Mesendoderm (in vitro differentiated cells): ENCODE results near the gene NPHS1.

Experiments
- DNase-seq: peaks from one replicate; pipeline ENCODE4 v3.0.0; 2013
- H2AK5ac ChIP-seq: 2 replicates; pipeline ENCODE4 v1.6.1; 2013; ENCODE audit warnings: low read length, inconsistent platforms
- H2BK120ac ChIP-seq: 2 replicates; pipeline ENCODE4 v1.6.1; 2013; ENCODE audit warnings: low read depth, mild to moderate bottlenecking, low read length, moderate library complexity, mixed read lengths
- H2BK15ac ChIP-seq: replicated peaks from 2 replicates; pipeline ENCODE4 v1.6.1; 2013; ENCODE audit warnings: low read depth, mild to moderate bottlenecking, moderate library complexity
- H2BK5ac ChIP-seq: 2 replicates; pipeline ENCODE4 v1.6.1; 2013; ENCODE audit warnings: low read length, inconsistent platforms
- H3K18ac ChIP-seq: 2 replicates; pipeline ENCODE4 v1.6.1; 2013; ENCODE audit warnings: mild to moderate bottlenecking, low read length, mixed read lengths
- H3K23ac ChIP-seq: one replicate; pipeline ENCODE4 v1.6.1; 2013; ENCODE audit warnings: low read length
- H3K27ac ChIP-seq: 2 replicates; pipeline ENCODE4 v1.5.1; 2013; ENCODE audit warnings: low read depth, mild to moderate bottlenecking, inconsistent platforms, low read length, moderate library complexity
- H3K27me3 ChIP-seq: 2 replicates; pipeline ENCODE4 v1.6.1; 2013; ENCODE audit warnings: low read length, control low read depth, mild to moderate bottlenecking, inconsistent platforms; ENCODE audit not compliant: insufficient read depth, poor library complexity
- H3K36me3 ChIP-seq: 2 replicates; pipeline ENCODE4 v1.6.1; 2013; ENCODE audit warnings: low read length, inconsistent platforms; ENCODE audit not compliant: control insufficient read depth, insufficient read depth
- H3K4ac ChIP-seq: one replicate; pipeline ENCODE4 v1.6.1; 2013; ENCODE audit warnings: low read depth, mild to moderate bottlenecking, low read length, moderate library complexity
- H3K4me1 ChIP-seq: 2 replicates; pipeline ENCODE4 v1.6.1; 2013; ENCODE audit warnings: low read depth, low read length, inconsistent platforms; ENCODE audit not compliant: control insufficient read depth
- H3K4me2 ChIP-seq: 2 replicates; pipeline ENCODE4 v1.6.1; 2013; ENCODE audit warnings: low read length
- H3K4me3 ChIP-seq: 2 replicates; pipeline ENCODE4 v1.5.1; 2013; ENCODE audit warnings: mild to moderate bottlenecking, low read length
- H3K56ac ChIP-seq: one replicate; pipeline ENCODE4 v1.6.1; 2013; ENCODE audit warnings: low read length
- H3K79me1 ChIP-seq: 2 replicates; pipeline ENCODE4 v1.6.1; 2013; ENCODE audit warnings: low read length, inconsistent platforms
- H3K79me2 ChIP-seq: 2 replicates; pipeline ENCODE4 v1.6.1; 2013; ENCODE audit warnings: mild to moderate bottlenecking, low read length; ENCODE audit not compliant: control insufficient read depth, insufficient read depth
- H3K9ac ChIP-seq: 2 replicates; pipeline ENCODE4 v1.6.1; 2013; ENCODE audit warnings: low read length, inconsistent platforms
- H4K5ac ChIP-seq: one replicate; pipeline ENCODE4 v1.6.1; 2013; ENCODE audit warnings: low read length
- H4K8ac ChIP-seq: one replicate; pipeline ENCODE4 v1.6.1; 2013; ENCODE audit warnings: low read depth, mild to moderate bottlenecking, control low read depth, low read length, moderate library complexity
- WGBS: extraction: QIAGEN DNeasy Blood & Tissue Kit; methylation state at CpG from one replicate; pipeline ENCODE4 v1.1.7; 2013; ENCODE audit warnings: low lambda C conversion rate, missing lambda C conversion rate; ENCODE audit not compliant: insufficient coverage; ENCODE audit errors: extremely low coverage; 5-methylcytosine and 5-hydroxymethylcytosine counted together

NPHS1 gene

DNA sequence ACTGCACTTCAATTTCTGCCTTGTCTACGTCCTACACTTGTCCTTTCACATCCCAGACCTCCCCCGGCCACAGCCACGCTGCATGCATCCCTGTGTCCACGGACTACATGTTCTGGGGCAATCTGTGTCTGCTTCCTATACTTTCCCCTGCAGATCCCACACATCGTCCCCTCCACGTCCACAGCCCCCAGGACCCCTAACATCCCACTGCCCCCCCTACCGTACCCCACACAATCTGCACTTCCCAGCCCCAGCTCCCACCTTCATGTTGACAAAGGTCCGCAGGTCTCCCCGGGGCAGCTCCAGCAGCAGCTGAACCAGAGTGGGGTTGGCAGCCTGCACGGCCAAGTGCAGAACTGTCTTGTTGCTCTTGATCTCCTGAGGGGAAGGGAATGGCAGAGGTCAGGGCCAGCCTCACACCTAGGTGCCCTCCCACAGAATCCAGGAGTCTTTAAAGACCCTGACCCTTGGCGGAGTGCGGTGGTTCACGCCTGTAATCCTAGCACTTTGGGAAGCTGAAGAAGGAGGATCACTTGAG, 37.9 kb upstream of the NPHS1 start:
- no peak overlapping the region for H4K8ac ChIP-seq
- peaks cover 12% of the 10 kb centered on the region for H3K36me3 ChIP-seq
- H3K27ac ChIP-seq: no peak overlapping the region
- no peak overlapping the region for H3K4me3 ChIP-seq
- H2BK15ac ChIP-seq: no peak overlapping the region
- H3K9ac ChIP-seq: no peak overlapping the region
- H3K27me3 ChIP-seq: no peaks in the 10 kb centered on the region
- H3K18ac ChIP-seq: no peak overlapping the region
- H3K4ac ChIP-seq: no peak overlapping the region
- H3K79me2 ChIP-seq: no peaks in the 10 kb centered on the region
- no peak overlapping the region for H3K23ac ChIP-seq
- H3K79me1 ChIP-seq: no peaks in the 10 kb centered on the region
- no CpG with 5 or more reads among the region's 13 CpGs for WGBS
- no peak overlapping the region for H2BK120ac ChIP-seq
- H3K4me2 ChIP-seq: no peak overlapping the region
- H3K4me1 ChIP-seq: no peaks in the 10 kb centered on the region
- H2BK5ac ChIP-seq: no peak overlapping the region
- no peak overlapping the region for H4K5ac ChIP-seq
- DNase-seq: no peak
- H2AK5ac ChIP-seq: no peak overlapping the region
- H3K56ac ChIP-seq: no peak overlapping the region

DNA sequence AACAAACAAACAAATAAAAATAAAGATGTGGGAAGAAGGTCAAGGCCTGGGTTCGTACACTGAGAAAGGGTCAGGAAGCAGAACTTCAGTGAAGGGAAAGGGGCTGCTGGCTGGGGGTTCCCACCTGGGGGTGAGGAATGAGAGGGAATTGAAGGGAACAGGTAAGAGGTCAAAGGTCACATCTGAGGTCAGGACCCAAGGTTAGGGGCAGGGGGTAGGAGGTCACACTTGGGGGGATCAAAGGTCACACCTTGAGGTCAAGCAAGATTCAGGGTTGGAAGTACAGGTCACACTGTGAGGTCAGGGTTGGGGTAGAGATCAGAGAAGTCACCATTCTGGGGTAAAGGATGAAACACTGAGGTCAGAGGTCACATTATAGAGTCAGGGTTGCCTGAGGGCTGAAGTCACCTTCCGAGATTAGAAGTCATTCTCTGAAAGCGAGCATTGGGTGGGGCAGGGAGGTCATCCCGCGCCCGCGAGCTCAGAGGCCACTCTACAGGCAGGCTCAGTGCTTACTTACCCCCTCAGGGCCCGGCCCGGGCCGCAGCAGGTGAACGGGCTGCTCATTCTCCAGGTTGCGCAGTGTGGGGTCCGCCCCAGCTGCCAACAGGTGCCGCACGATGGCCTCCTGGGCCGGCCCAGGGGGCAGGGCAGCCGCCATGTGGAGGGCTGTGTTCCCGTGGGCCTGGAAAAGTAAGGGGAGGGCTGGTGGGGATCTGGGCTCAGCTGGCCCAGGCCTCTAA, 37.2 kb upstream of the NPHS1 start:
- Histone ChIP-seq H3K27me3 (no peaks in the 10 kb centered on the region), H3K27ac (no peak overlapping the region), H2BK120ac (no peak overlapping the region), H3K4me3 (no peak overlapping the region), H2AK5ac (no peak overlapping the region), H3K4ac (no peak overlapping the region), H3K79me2 (no peaks in the 10 kb centered on the region), H3K18ac (no peak overlapping the region), H3K36me3 (peaks cover 12% of the 10 kb centered on the region), H2BK15ac (no peak overlapping the region), H3K4me1 (no peaks in the 10 kb centered on the region), H2BK5ac (no peak overlapping the region), H3K9ac (no peak overlapping the region), H4K5ac (no peak overlapping the region), H3K56ac (no peak overlapping the region), H3K79me1 (no peaks in the 10 kb centered on the region), H3K4me2 (no peak overlapping the region), H3K23ac (no peak overlapping the region), H4K8ac (no peak overlapping the region)
- DNase-seq: no peak
- no CpG with 5 or more reads among the region's 18 CpGs for WGBS

DNA sequence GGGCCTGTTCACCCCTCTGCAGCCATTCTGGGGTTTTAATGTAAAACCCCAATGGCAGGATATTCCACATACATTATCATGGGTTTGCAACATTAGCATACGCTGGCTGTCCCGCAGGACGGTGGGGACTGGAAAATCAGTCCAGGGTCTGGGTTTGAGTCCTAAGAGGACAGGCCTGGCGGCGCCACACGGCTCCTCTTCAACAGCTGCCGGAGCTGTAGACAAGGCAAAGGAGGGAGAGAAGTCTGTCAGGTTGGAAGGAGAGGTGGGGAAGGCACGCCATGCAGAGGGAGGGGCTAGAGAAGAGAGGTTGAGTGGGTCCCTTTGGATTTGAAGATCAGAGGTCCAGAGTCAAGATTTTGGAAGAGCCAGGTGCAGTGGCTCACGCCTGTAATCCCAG, 36.1 kb upstream of the NPHS1 start:
- H3K27ac ChIP-seq: no peak overlapping the region
- H3K4me3 ChIP-seq: no peak overlapping the region
- no peak for DNase-seq
- H2BK5ac ChIP-seq: no peak overlapping the region
- H3K79me1 ChIP-seq: no peaks in the 10 kb centered on the region
- no peak overlapping the region for H3K4ac ChIP-seq
- no peak overlapping the region for H4K5ac ChIP-seq
- no peak overlapping the region for H4K8ac ChIP-seq
- peaks cover 10% of the 10 kb centered on the region for H3K36me3 ChIP-seq
- no peaks in the 10 kb centered on the region for H3K4me1 ChIP-seq
- no peaks in the 10 kb centered on the region for H3K27me3 ChIP-seq
- H2BK120ac ChIP-seq: no peak overlapping the region
- H2BK15ac ChIP-seq: no peak overlapping the region
- H3K79me2 ChIP-seq: no peaks in the 10 kb centered on the region
- no peak overlapping the region for H2AK5ac ChIP-seq
- no peak overlapping the region for H3K9ac ChIP-seq
- no CpG with 5 or more reads among the region's 9 CpGs for WGBS
- H3K4me2 ChIP-seq: no peak overlapping the region
- H3K56ac ChIP-seq: no peak overlapping the region
- no peak overlapping the region for H3K18ac ChIP-seq
- H3K23ac ChIP-seq: no peak overlapping the region

DNA sequence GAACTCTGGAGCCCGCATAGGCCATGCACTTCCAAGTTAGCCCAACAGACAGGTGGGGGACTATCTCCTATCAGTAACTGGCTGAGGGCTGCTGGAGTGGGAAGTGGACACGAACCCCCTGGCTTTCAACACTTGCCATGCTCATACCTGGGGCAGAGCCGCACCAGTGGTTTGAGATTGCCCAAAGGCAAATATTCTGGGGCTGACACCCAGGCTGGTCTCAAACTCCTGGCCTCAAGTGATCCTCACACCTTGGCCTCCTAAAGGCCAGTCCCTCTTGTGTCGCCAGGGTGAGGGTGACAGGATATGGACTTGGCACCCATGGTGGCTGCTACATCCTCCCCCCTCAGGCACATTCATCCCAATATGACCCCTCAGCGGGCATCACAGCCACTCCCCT, 34.9 kb upstream of the NPHS1 start:
- no peaks in the 10 kb centered on the region for H3K27me3 ChIP-seq
- H3K79me1 ChIP-seq: no peaks in the 10 kb centered on the region
- no peak overlapping the region for H3K56ac ChIP-seq
- H3K23ac ChIP-seq: no peak overlapping the region
- no peak overlapping the region for H3K9ac ChIP-seq
- H3K79me2 ChIP-seq: no peaks in the 10 kb centered on the region
- H3K4me3 ChIP-seq: no peak overlapping the region
- no peak overlapping the region for H3K27ac ChIP-seq
- H3K36me3 ChIP-seq: peaks cover 10% of the 10 kb centered on the region
- no peak for DNase-seq
- H3K4me2 ChIP-seq: no peak overlapping the region
- WGBS: no CpG with 5 or more reads among the region's 5 CpGs
- H3K18ac ChIP-seq: no peak overlapping the region
- no peak overlapping the region for H4K5ac ChIP-seq
- no peak overlapping the region for H2BK15ac ChIP-seq
- no peak overlapping the region for H3K4ac ChIP-seq
- no peak overlapping the region for H2BK120ac ChIP-seq
- no peaks in the 10 kb centered on the region for H3K4me1 ChIP-seq
- no peak overlapping the region for H2BK5ac ChIP-seq
- no peak overlapping the region for H4K8ac ChIP-seq
- H2AK5ac ChIP-seq: no peak overlapping the region

DNA sequence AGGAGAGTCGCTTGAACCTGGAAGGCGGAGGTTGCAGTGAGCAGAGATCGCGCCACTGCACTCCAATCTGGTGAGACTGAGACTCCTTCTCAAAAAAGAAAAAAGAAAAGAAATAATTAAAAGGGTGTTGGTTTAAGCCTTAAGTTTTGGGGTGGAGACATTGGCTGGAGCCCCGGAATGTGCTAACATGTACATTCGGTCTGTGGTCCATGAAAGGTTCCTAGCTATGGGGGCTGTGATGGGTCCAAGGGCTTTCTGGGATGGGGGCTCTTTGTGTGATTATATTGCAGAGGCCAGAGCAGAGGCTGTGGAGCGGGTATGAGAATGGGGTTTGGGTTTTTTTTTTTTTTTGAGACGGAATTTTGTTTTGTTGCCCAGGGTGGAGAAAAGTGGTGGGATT, 33.6 kb upstream of the NPHS1 start:
- Histone ChIP-seq H2BK5ac (no peak overlapping the region), H3K4ac (no peak overlapping the region), H3K27ac (no peak overlapping the region), H3K79me2 (no peaks in the 10 kb centered on the region), H4K5ac (no peak overlapping the region), H3K9ac (no peak overlapping the region), H3K4me2 (no peak overlapping the region), H2AK5ac (no peak overlapping the region), H3K4me1 (no peaks in the 10 kb centered on the region), H3K18ac (no peak overlapping the region), H3K4me3 (no peak overlapping the region), H3K79me1 (no peaks in the 10 kb centered on the region), H2BK15ac (no peak overlapping the region), H3K23ac (no peak overlapping the region), H3K27me3 (no peaks in the 10 kb centered on the region), H3K56ac (no peak overlapping the region), H3K36me3 (peaks cover 10% of the 10 kb centered on the region), H2BK120ac (no peak overlapping the region), H4K8ac (no peak overlapping the region)
- no peak for DNase-seq
- WGBS: no CpG with 5 or more reads among the region's 8 CpGs
